ENCODE data around the gene ZNF665.
"Not testable (repeated sequence)": the region's sequence is repeated elsewhere in the genome, so short reads cannot be mapped to it uniquely, and the experiment has no call there.

Gene ZNF665

DNA sequence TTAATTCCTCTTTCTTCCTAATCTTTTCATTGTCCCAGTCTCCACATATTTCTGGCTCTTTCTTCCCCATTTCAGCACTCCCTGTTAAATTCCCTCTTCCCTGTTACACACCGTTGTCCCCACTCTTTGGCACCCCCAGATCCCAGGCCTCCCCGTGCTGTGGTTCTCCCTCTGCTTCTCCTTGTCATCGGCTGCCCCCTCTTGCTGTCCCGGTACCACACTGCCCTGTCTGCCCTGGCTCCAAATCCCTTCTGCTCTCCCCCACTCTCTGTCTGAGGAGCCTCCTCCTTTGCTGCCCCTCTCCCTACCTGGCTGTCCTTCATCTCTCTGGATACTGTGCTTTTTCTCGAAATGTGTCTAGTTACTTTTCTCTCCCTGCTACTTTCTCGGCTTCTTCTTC is 61.4 kb downstream of the ZNF665 start:
- TF ChIP-seq POLR2A (IDR thresholded peaks at IDR 0.05; ENCODE audit: low read depth, low read length): no peak
- DNase-seq (ENCODE audit: insufficient read length, low spot score): no peak
- no peak for FAIRE-seq

DNA sequence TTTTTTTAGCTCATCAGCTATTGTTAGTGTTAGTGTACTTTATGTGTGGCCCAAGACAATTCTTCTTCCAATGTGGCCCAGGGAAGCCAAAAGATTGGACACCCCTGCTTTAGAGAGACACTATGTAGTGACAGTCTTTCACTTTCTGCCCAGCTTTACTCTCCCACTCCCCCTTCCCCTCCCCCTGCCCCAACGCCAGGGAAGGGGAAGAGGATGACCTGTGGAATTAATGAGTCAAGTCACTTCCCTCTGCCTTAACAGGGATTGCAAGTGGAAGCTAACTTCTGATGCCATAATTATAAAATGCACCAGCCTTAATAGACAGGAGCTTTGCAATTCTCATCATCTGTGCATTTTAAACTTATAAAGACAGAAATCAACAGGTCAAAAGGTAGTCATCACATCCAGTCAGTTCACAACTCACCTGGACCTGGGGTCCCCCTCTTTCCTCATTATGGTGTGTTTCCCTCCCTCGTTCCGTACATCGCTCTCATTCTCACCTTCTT is 62.0 kb downstream of the ZNF665 start:
- no peak for TF ChIP-seq POLR2A (IDR thresholded peaks at IDR 0.05; ENCODE audit: low read depth, low read length)
- no peak for DNase-seq (ENCODE audit: insufficient read length, low spot score)
- FAIRE-seq: no peak

DNA sequence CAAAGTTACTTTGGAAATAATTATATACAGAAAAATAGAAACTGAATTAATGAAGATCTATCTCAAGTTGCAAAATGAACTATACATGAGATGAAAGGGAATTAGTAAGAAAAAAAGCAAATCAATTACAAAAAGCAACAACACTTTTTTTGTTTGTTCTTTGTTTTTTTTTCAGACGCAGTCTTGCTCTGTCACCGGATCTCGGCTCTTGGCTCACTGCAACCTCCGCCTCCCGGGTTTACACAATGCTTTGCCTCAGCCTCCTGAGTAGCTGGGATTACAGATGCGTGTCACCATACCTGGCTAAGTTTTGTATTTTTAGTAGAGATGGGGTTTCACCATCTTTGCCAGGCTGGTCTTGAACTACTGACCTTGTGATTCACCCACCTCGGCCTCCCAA is 62.7 kb downstream of the ZNF665 start:
- TF ChIP-seq POLR2A (IDR thresholded peaks at IDR 0.05; ENCODE audit: low read depth, low read length): no peak
- FAIRE-seq: no peak
- no peak for DNase-seq (ENCODE audit: insufficient read length, low spot score)

DNA sequence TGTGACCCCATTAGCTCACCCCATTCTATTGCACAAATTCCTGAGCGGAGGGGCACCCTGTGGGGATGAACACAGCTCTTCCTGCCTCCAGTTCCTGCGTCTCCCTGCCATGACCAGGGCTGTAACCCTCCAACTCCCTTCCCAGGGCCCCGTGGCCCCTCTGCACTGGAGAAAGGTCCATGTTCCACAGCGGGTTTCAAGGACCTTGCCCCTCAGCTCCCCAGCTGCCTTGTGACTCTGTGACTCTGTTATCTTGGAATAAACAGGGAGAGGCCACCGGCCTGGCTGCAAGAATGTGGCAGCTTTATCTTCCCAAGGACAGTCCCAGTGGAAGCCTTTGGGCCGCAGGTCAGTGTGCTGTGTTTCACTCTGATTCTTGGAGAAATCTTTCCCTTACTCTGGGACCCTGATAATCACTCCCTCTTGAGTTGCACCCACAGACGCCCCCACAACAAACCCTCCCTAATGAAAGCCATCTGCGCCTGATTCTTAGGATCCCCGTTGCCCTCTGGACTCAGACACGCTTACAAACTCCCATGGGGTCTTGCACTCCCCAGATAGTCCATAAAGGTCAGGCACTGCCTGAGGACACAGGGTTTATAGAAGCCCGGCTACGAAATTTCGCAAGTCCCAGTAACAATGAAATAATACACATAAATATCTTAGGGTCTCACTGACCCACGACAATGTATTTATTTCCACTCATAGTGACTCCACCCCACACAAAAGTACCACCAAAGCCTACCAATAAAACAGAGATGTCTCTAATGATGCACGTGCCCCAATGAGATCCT is 66.2 kb downstream of the ZNF665 start:
- not testable (repeated sequence) for FAIRE-seq

DNA sequence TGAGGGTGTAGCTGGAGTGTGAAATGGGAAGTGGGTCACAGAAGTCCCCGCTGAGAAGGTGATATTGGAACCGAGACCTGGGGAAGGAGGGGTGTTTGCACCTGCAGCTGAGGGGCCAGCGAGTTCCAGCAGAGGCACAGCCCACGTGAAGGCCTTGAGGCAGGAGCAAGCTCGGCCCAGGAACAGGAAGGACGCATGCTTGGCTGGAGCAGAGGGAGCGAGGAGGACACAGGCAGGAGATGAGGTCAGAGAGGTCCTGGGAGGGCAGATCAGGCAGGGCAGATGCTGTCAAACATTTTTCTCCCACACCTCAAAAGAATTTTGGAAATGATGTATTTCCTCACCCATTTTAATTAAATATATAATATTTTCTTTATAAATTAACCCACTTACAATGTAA is 69.8 kb downstream of the ZNF665 start:
- no peak for TF ChIP-seq POLR2A (IDR thresholded peaks at IDR 0.05; ENCODE audit: low read depth, low read length)
- FAIRE-seq (no peak), DNase-seq (ENCODE audit: insufficient read length, low spot score) (no peak)

More for the DNA sequence above, 66.2 kb downstream of the ZNF665 start:
- not testable (repeated sequence) for DNase-seq (ENCODE audit: insufficient read length, low spot score)

Measured in H54 (cell line).